ENCODE measurements around the gene KCND2.

Gene KCND2

DNA sequence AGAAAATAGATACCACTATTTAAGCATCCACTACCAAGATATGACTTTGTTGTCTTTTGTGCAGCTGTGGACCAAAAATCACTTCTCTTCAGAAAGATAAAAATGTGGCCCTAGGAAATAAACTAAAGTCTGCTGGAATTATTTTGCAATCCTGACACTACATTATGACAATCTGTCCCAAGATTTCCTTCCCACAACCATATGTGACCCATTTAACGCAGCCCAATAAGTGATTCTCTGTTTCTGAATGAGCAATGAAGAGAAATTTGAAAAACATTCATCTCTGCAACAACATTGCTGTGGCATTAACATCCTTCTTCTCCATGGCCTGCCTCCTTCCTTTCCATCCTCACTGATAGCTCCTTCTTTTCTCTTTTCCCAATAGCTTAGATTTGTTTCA is 373.0 kb downstream of the KCND2 start:
- H3K4me3 ChIP-seq (ENCODE audit: low read length) = no peak overlapping the region
- DNase-seq (ENCODE audit: low read depth) = no peak
- TF ChIP-seq, protein P1, sequence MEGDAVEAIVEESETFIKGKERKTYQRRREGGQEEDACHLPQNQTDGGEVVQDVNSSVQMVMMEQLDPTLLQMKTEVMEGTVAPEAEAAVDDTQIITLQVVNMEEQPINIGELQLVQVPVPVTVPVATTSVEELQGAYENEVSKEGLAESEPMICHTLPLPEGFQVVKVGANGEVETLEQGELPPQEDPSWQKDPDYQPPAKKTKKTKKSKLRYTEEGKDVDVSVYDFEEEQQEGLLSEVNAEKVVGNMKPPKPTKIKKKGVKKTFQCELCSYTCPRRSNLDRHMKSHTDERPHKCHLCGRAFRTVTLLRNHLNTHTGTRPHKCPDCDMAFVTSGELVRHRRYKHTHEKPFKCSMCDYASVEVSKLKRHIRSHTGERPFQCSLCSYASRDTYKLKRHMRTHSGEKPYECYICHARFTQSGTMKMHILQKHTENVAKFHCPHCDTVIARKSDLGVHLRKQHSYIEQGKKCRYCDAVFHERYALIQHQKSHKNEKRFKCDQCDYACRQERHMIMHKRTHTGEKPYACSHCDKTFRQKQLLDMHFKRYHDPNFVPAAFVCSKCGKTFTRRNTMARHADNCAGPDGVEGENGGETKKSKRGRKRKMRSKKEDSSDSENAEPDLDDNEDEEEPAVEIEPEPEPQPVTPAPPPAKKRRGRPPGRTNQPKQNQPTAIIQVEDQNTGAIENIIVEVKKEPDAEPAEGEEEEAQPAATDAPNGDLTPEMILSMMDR (IDR thresholded peaks at IDR 0.05; ENCODE audit: insufficient read depth, low read depth, low read length, missing control alignments) = no peak

DNA sequence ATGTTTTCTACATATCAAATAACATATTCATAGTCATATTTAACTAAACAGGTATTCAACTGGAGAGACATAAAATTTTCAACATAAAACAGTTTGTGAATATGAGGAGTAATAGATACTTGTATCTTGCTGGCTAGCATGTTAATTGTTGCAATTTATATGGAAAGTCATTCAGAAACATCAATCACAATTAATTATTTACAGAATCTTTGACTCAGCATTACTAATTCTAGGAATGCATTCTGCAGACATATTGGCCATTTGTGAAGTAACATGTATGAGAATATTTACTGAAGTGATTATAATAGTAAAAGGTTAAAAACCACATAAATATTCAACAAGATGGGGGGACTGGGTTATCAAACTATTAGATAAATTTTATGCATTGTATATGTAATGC is 381.3 kb downstream of the KCND2 start:
- TF ChIP-seq, protein P1 (IDR thresholded peaks at IDR 0.05; ENCODE audit: insufficient read depth, low read depth, low read length, missing control alignments) = no peak
- H3K4me3 ChIP-seq (ENCODE audit: low read length) = no peak overlapping the region

DNA sequence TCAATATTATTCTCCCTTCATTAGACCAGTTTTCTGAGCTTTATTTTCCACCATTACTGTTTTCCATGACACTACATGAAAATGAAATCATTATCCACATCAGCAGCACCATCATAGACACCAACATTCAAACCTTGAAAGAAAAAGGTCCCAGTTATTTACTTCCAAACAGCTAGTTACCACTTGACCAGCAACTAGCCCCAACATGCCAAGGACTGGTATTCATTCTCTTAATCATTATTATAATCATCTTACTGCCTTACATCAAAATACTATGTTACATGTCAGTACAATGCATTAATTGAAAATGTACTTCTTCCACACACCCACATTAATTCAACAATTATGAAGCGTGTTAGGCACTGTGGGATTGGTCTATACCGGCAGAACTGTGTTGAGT is 385.5 kb downstream of the KCND2 start:
- TF ChIP-seq, protein P1 (IDR thresholded peaks at IDR 0.05; ENCODE audit: insufficient read depth, low read depth, low read length, missing control alignments) = no peak
- peak; percentile 79 for DNase-seq (ENCODE audit: low read depth)
- no peak overlapping the region for H3K4me3 ChIP-seq (ENCODE audit: low read length)

More for the DNA sequence above, 381.3 kb downstream of the KCND2 start:
- no peak for DNase-seq (ENCODE audit: low read depth)

DNA sequence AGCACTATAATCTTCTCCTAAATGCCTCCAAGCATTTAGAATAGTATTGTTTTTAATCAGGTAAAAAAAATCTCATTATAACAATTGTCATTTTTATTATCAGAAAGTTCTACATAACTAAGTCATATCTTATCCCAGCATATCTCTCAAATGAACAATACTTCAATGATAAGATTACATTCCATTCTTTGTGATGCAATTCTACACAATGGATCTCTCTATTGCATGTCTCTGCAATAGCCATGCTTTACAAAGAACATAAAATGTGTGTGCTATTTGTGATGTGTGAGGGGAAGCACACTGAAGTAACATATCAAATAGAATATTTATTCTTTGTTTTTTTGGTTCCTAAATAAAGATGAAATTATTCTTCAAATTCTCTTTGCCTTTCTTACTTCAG is 389.3 kb downstream of the KCND2 start:
- DNase-seq (ENCODE audit: low read depth) = no peak
- TF ChIP-seq, protein P1 (IDR thresholded peaks at IDR 0.05; ENCODE audit: insufficient read depth, low read depth, low read length, missing control alignments) = no peak

DNA sequence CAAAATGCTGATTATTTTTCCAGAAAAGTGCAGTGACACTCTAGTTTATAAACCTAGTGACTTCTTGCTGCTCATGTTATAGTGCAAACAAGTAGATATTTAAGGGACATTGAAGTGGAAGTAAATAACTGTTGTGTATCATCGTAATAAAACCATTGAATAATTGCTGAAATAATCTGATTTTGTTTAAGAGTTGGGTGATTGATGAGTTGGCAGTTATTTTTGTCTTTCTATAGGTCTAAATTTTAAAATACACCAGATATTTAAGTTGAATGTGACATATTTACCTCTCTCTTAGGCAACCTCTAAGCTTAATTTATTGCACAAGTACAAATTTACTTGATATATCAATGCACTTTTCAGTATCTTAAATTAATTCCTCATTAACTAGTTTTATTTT is 392.1 kb downstream of the KCND2 start:
- no peak for DNase-seq (ENCODE audit: low read depth)
- H3K4me3 ChIP-seq (ENCODE audit: low read length) = no peak overlapping the region
- TF ChIP-seq, protein P1 (IDR thresholded peaks at IDR 0.05; ENCODE audit: insufficient read depth, low read depth, low read length, missing control alignments) = no peak

More for the DNA sequence above, 389.3 kb downstream of the KCND2 start:
- no peak overlapping the region for H3K4me3 ChIP-seq (ENCODE audit: low read length)

DNA sequence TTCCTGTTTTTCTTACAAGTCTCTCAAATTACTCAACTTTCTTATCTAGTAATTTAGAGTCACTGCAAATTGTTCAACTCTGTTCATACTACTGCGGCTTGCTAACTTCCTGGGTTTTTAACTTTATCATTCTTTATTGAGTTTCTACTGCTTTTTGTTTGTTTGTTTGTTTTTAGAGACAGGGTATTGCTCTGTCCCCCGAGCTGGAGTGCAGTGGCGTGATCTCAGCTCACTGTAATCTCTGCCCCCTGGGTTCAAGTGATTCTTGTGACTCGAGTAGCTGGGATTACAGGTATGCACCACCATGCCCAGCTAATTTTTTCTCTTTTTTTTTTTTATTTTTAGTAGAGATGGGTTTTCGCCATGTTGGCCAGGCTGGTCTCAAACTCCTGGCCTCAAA is 402.1 kb downstream of the KCND2 start:
- no peak for DNase-seq (ENCODE audit: low read depth)

DNA sequence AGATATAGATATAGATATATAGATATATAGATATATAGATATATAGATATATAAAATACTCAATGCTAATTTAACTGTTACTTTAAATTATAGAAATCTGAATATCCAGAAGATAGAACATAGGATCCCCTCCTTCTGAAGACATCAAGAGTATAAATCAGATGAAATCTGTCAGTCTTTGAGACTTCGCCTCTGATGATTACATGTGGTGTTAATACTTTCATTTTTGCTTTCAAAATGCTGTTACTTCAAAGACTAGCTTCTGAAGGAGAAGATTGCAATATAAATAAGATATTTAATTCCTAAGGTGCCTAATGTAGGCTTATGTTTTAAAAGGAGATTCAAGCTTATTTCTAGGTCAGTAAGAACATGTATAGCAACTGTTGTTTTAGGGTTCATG is 404.6 kb downstream of the KCND2 start:
- no peak overlapping the region for H3K4me3 ChIP-seq (ENCODE audit: low read length)
- TF ChIP-seq, protein P1 (IDR thresholded peaks at IDR 0.05; ENCODE audit: insufficient read depth, low read depth, low read length, missing control alignments) = no peak
- no peak for DNase-seq (ENCODE audit: low read depth)

More for the DNA sequence above, 402.1 kb downstream of the KCND2 start:
- H3K4me3 ChIP-seq (ENCODE audit: low read length) = no peak overlapping the region
- TF ChIP-seq, protein P1 (IDR thresholded peaks at IDR 0.05; ENCODE audit: insufficient read depth, low read depth, low read length, missing control alignments) = no peak

All from epithelial cell of esophagus (primary cell).